OCI-M1 (cell line): ENCODE data around the gene KCNA5.

Experiments used
- DNase-seq: peaks from one replicate; lab custom pipeline; 2025; lab: John Stamatoyannopoulos, UW

The KCNA5 gene

DNA sequence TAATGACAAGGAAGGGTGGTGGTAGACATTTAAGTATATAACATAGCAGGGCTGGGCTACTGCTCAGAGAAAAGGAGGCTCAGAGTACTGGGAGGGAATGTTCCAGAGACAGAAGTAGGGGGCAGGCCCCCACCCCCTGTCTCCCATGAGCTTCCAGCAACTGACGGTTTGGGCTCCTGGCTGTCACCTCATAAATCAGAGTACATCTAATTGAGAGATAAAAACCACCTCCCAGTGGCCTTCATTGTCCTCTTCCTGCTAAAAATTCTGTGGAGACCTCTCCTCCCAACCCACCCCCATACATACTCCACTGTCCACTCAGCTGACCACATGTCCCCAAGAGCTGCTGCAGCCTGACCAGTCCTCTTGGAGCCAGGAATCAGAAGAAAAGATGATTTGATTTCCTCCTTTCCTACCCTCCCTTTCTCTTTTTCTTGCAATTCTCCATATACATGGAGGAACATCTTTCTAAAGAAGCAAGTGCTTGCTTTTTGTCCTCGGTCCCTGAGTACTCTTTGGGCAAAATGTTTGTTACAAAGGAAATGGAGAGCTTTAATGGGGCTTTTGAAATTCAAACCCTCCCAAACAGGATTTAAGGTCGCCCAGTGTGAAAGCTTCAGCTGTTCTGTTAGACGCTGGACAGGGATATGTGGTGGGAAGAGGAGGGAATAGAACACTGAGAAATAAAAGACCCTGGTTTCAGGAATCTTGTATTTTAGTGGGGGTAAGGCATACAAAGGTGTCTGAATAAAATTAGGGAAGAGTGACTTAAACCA lies 16.4 kb upstream of the KCNA5 start:
- DNase-seq = no peak

- DNase-seq = no peak
Measured at GRCh38 chr12:5030066-5030465, 13.6 kb upstream of the KCNA5 start.

DNA sequence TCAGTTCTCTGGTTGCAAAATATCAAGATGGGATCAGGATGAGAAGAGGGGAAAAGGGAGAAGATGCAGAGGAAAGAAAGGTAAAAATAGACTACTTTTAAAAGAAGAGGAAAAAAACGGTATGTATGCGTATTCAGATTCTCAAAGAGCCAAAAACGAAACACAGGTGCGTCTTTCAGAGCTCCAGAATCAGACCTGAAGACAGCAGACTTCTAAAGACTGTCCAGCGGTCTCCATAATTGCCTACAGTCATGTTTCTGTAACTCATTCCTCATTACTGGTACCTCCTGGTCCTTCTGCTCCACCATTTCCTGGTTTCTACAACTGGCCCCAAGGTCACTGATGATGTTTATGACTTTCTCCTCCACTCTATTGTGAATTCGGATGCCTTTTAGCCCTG lies 12.4 kb upstream of the KCNA5 start:
- DNase-seq = no peak

GRCh38 chr12:5031958-5032357 lies 11.7 kb upstream of the KCNA5 start:
- DNase-seq = no peak

DNA sequence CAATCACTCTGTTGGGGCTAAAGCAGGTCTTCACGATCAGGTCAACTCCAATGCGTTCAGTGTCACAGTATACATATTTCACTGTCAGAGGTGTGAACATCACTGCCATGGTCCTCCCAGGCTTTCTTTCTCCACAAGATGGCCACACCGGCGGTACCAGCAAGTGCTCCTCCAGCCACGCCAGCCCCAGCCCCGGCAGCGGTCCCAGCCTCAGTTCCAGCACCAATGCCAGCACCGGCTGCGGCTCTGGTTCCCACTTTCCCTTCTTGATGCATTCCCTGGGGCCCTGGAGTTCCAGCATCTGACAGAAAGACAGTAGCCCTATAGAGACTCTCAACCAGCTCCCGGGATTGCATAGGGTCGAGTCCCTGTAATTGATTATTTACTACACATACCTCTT lies 10.9 kb upstream of the KCNA5 start:
- no peak for DNase-seq

GRCh38 chr12:5033883-5034282 lies 9.8 kb upstream of the KCNA5 start:
- DNase-seq = no peak

DNA sequence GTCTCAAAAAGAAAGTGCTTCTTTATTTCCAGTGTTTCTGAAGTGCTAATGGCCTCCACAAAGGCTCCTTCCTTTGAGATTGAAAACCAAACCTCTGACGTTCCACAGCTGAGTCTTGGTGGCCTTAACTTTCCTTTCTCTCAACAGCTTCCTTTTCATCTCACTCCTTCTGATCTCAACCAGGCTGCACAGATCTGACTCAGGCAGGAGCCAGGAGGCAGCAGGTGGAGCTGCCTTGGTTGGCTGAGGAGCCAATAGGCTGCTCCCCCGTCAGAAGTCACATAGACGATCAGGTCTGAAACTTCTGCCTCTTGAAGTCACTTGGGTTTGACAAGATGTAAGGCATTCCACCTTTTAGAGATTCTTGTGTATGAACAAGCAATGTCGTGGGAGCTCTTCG lies 9.1 kb upstream of the KCNA5 start:
- no peak for DNase-seq

DNA sequence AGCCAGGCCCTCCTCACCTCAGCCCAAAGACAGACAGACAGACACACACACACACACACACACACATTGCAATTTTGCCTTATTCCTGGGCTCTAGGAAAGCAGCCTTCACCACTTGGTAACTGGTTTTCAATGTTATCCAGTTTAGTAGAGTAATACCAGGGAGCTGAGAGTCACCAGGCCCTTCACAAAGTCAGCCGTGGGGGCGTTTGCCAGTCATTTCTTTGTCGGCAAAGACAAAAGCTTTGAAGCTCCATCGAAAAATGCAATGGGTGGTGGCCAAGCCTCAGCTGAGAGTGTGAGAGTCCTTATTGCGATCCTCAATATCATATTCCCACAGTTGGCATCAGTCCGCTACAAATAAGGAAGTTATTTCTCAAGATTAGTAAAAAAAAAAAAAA lies 8.1 kb upstream of the KCNA5 start:
- DNase-seq = no peak

DNA sequence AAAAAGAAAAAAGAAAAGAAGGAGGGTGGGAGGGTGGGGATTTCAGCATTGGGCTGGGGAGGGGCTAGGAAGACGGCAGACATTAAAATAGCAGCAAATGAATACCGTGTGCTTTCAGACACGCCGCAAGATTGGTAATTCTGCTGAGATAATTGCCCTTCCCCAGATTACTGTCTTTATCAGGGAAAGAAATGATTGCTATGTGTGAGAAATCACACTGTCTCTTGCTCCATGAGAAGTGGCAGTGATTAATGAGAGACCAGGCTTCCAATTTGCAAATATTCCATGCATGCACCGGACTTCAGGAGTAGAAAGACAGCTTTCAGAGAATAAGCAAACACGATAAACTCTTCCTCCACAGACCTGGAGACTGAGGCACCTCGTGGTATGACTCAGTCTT lies 7.6 kb upstream of the KCNA5 start:
- DNase-seq = no peak

- DNase-seq = no peak
Measured at GRCh38 chr12:5037795-5038357, 5.8 kb upstream of the KCNA5 start.

- no peak for DNase-seq
Measured at GRCh38 chr12:5038781-5039311, 4.8 kb upstream of the KCNA5 start.

- DNase-seq = no peak
Measured at GRCh38 chr12:5039815-5040214, 3.9 kb upstream of the KCNA5 start.

DNA sequence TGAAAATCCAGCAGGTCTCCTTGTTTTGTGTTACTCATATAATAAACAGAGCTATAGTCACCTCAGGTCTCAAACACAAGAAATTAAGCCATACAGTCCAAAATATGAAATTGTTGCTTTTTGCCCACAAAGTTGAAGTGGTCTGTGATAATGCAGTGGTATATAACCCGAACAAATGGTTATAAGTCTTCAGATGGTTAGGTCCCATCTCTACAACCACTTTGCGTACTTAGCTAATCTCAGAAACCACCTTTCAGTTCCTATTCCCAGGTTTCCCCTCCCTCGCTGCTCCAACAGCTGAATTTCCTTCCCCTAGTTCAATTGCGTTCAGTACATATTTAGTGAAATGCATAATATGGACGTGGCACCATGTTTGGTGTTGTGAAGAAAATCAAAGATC lies 3.3 kb upstream of the KCNA5 start:
- no peak for DNase-seq

GRCh38 chr12:5044420-5045295 lies 979 bp downstream of the KCNA5 start:
- no peak for DNase-seq

GRCh38 chr12:5047094-5047493 lies 3.4 kb downstream of the KCNA5 start:
- no peak for DNase-seq

DNA sequence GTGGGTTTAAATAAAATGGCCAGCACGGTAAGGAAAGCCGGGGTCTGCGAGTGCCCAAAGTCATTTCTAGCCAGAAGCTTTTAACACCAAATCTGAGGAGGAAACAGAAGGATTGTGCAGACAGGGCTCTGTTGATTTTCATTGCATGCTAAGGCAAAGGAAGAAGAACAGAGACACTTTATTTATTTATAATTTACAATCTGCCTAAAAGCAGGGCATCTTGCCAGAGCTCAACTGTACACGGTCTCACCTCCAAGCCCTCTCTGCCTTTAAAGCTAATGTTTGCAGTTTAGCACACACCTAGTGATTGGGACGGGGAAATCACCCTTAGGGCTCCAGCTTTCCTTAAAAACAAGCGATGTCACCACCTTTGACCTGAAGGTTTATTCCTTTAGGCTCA lies 4.0 kb downstream of the KCNA5 start:
- DNase-seq = no peak

GRCh38 chr12:5050542-5050941 lies 6.9 kb downstream of the KCNA5 start:
- DNase-seq = no peak

- no peak for DNase-seq
Measured at GRCh38 chr12:5051334-5051733, 7.7 kb downstream of the KCNA5 start.

DNA sequence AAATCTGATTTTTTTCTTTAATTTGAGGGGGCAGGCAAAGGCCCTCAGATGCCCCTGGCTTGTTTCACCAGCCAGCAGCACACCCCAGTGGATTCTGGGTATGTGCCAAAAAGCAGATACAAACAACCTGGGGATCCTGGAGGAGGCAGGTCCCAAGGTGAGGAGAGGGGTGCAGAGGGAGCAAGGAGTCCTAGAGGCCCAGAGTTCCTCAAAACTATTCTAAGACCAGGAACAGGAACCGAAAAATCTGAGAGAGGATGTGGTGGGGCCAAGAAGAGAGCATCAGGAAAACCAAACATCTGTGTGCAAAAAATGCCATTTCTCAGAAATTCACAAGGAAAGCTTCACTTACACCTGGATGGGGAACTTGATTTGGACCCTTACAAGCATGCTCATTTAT lies 8.2 kb downstream of the KCNA5 start:
- DNase-seq = no peak

DNA sequence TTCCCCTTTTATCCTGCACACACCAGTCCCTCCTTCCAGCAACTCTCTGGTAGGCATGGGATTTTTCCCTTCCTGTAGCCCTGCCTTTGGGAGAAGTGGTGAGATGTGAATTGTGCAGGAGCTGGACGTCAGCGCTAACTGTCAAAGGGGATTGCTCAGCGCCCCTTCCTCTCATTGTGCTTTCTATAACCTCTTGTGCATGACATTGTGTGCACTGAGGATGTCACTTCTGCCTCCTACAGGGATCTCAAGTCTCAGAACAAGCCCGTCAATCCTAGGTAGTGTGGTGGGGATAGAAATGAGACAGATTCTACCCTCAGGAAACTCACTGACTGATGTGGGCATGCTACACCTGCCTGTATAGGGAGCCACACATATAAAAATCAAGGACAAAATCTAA lies 8.7 kb downstream of the KCNA5 start:
- DNase-seq = no peak

GRCh38 chr12:5059358-5059757 lies 15.7 kb downstream of the KCNA5 start:
- DNase-seq = no peak

GRCh38 chr12:5060958-5061357 lies 17.3 kb downstream of the KCNA5 start:
- DNase-seq = no peak

DNA sequence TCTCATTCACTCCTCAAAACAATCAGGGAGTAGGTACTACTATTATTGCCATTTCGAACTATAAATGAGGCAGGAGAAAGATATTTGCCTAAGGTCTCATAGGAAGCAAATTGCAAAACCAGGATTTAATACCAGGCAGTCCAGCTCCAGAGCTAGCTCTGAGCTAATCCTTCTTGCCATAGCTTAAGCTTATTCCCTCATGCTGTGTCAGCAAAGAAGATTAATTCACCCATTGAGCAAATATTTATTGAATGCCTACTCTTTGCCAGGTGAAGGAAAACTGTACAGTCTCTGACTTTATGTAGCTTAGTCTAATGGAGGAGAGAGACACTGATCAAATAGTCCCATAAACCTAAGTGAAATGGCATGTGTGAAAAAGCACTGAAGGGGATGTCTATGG lies 19.5 kb downstream of the KCNA5 start:
- DNase-seq = no peak
